ENCODE results near the gene CTBP2. TPM values are rescaled to one million over a fixed set of nuclear protein-coding genes. Genes with fewer than 3 reads are reported as not detected.

CTBP2 gene
- total RNA-seq, 2 donors from 2014 or later: 106 to 172 TPM

DNA sequence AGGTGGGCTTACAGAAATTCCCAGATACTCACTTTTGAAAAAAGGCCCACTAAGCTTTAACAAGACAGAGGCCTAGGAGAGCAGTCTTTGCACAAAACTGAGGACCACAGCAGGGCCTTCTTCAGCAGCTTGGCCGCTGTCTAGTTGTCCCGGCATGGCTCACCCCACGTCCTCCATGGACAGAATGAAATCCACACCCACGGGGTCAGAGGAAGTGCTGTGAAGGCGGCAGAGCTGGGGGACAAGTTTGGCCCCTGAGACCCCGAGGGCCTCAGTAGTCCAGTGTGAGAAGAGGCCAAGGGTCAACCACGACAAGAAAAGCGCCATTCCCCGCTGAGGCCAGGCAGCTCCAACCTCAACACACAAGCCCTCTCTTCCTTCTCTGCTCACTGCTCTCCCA is 139.5 kb downstream of the CTBP2 start:
- intact Hi-C loops (cut with DNase I): no loop called here
- Histone ChIP-seq H3K27ac (no peak overlapping the region), H3K36me3 (no peaks in the 10 kb centered on the region), H3K9me3 (no peaks in the 10 kb centered on the region), H3K4me1 (peaks cover 19% of the 10 kb centered on the region), H3K4me3 (no peak overlapping the region), H3K9ac (ENCODE audit: low read depth in 2 of 2, low read length in 2 of 2) (no peak overlapping the region), H3K27me3 (no peaks in the 10 kb centered on the region)
- TF ChIP-seq, protein P1, sequence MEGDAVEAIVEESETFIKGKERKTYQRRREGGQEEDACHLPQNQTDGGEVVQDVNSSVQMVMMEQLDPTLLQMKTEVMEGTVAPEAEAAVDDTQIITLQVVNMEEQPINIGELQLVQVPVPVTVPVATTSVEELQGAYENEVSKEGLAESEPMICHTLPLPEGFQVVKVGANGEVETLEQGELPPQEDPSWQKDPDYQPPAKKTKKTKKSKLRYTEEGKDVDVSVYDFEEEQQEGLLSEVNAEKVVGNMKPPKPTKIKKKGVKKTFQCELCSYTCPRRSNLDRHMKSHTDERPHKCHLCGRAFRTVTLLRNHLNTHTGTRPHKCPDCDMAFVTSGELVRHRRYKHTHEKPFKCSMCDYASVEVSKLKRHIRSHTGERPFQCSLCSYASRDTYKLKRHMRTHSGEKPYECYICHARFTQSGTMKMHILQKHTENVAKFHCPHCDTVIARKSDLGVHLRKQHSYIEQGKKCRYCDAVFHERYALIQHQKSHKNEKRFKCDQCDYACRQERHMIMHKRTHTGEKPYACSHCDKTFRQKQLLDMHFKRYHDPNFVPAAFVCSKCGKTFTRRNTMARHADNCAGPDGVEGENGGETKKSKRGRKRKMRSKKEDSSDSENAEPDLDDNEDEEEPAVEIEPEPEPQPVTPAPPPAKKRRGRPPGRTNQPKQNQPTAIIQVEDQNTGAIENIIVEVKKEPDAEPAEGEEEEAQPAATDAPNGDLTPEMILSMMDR (IDR thresholded peaks at IDR 0.05): no peak
- no peak for DNase-seq

DNA sequence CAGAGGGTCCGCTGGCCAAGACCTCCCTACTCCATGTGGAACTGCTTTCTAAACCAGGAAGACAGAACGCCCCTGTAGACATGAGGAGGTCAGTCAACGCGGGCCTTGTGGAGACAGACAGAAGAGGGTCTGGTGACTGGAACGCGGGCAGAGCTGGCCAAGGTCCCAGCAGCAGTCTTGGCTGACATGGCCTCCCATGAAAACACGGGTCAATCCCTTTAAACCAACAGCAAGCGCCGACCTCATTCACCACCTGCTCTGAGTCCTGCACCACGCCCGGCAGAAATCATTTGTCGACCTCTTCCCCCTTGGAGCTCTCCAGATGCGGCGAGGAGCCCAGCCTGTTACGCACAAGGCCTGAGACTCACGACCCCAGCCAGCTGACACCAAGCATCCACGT is 140.0 kb downstream of the CTBP2 start:
- Histone ChIP-seq H3K27ac (no peak overlapping the region), H3K9me3 (no peaks in the 10 kb centered on the region), H3K4me1 (peaks cover 18% of the 10 kb centered on the region), H3K27me3 (no peaks in the 10 kb centered on the region), H3K4me3 (no peak overlapping the region), H3K36me3 (no peaks in the 10 kb centered on the region), H3K9ac (ENCODE audit: low read depth in 2 of 2, low read length in 2 of 2) (no peak overlapping the region)
- TF ChIP-seq, protein P1 (IDR thresholded peaks at IDR 0.05): no peak
- intact Hi-C loops (cut with DNase I): no loop called here
- DNase-seq: no peak

GRCh38 chr10:125018576-125019143 is 141.7 kb downstream of the CTBP2 start:
- no peak overlapping the region for H3K27ac ChIP-seq
- H3K9ac ChIP-seq (ENCODE audit: low read depth in 2 of 2, low read length in 2 of 2): no peak overlapping the region
- no peaks in the 10 kb centered on the region for H3K27me3 ChIP-seq
- peaks cover 4% of the 10 kb centered on the region for H3K4me1 ChIP-seq
- H3K4me3 ChIP-seq: no peak overlapping the region
- intact Hi-C loops (cut with DNase I): no loop called here
- TF ChIP-seq, protein P1 (IDR thresholded peaks at IDR 0.05): no peak
- H3K9me3 ChIP-seq: no peaks in the 10 kb centered on the region
- DNase-seq: no peak
- H3K36me3 ChIP-seq: no peaks in the 10 kb centered on the region

DNA sequence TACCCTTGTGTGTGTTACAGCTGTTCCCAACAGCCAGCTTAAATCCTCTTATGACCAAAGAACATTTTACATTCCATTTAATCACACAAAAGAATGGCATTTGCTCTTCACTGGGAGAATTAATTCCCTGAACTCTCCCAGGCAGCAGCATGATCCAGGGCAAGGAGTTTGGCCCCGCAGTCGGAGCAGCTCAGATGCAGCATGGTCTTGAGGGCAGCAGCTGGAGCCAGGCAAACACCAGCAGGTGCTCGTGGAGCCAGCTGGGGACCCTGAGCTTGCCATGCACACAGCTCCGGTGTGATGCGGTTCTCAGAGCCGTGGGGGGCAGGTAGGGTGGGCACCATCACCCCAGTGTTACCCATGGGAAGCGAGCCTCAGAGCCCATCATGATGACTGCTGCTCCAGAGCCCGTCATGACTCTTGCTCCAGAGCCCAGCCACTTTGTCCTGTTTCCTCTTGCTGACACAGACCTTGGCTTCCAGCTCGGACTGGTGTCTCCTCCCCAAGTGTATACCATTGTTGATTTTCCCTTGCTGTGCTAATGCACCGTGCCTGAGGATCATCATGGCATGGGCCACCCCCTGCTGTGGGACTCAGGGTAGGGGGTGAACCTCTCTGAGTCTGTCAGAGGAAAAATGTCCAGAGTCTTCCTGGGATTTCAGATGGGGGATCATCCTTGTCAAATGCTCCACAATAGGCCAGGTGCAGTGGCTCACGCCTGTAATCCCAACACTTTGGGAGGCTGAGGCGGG is 142.6 kb downstream of the CTBP2 start:
- intact Hi-C loops (cut with DNase I): no loop called here
- TF ChIP-seq, protein P1 (IDR thresholded peaks at IDR 0.05): no peak
- DNase-seq: no peak
- no peak overlapping the region for H3K9ac ChIP-seq (ENCODE audit: low read depth in 2 of 2, low read length in 2 of 2)
- H3K4me3 ChIP-seq: no peak overlapping the region
- H3K27me3 ChIP-seq: no peaks in the 10 kb centered on the region
- H3K27ac ChIP-seq: no peak overlapping the region
- H3K4me1 ChIP-seq: peaks cover 7% of the 10 kb centered on the region
- H3K9me3 ChIP-seq: no peaks in the 10 kb centered on the region
- H3K36me3 ChIP-seq: no peaks in the 10 kb centered on the region

- H3K36me3 ChIP-seq: no peaks in the 10 kb centered on the region
- peak overlapping the region; percentile 27 for H3K27ac ChIP-seq
- no peaks in the 10 kb centered on the region for H3K27me3 ChIP-seq
- H3K9ac ChIP-seq (ENCODE audit: low read depth in 2 of 2, low read length in 2 of 2): peak overlapping the region in 1 of 2 donors; percentile 9
- TF ChIP-seq, protein P1 (IDR thresholded peaks at IDR 0.05): no peak
- no peak for DNase-seq
- H3K9me3 ChIP-seq: no peaks in the 10 kb centered on the region
- peaks cover 5% of the 10 kb centered on the region for H3K4me1 ChIP-seq
- intact Hi-C loops (cut with DNase I): no loop called here
- no peak overlapping the region for H3K4me3 ChIP-seq
Measured at GRCh38 chr10:125016611-125017202, 143.7 kb downstream of the CTBP2 start.
